Purkinje cell (primary cell): ENCODE results near the gene SPDYE8. TPM values are rescaled to one million over a fixed set of nuclear protein-coding genes. Genes with fewer than 3 reads are reported as not detected.

Source experiments
- polyA plus RNA-seq: library from polyadenylated mRNA; unstranded; fragments of >200 nt; fragmentation: Nextera tagmentation; gene quantifications from 2 replicates; pipeline ENCODE4 v1.2.1, GENCODE V29; 2014

The SPDYE8 gene
- polyA plus RNA-seq = not detected in 2 replicates

GRCh38 chr7:73029666-73030065 lies at the start of gene SPDYE8:
SPDYE8 (minus strand) TSS chr7:73029766; CDS start chr7:73027966, 1,800 bp downstream.

GRCh38 chr7:73057811-73058210 lies 28.2 kb upstream of the SPDYE8 start, which contains the start of gene SPDYE11:
SPDYE11 (minus strand) TSS chr7:73057911; CDS start chr7:73056111, 1,800 bp downstream.

Other genes starting within 250 kb of the SPDYE8 start
- gene TYW1B, start 201.6 kb downstream of the SPDYE8 start, polyA plus RNA-seq = 2.0 and 2.5 TPM in 2 replicates
- gene POM121, start 104.7 kb downstream of the SPDYE8 start, polyA plus RNA-seq = 2.2 and 2.8 TPM in 2 replicates
- not detected in 2 replicates for gene TRIM74, start 60.3 kb downstream of the SPDYE8 start, polyA plus RNA-seq
- gene SPDYE11, start 28.1 kb upstream of the SPDYE8 start, polyA plus RNA-seq = 1.4 and 2.2 TPM in 2 replicates
- 1.4 and 2.2 TPM in 2 replicates for gene SPDYE9, start 56.3 kb upstream of the SPDYE8 start, polyA plus RNA-seq